ENCODE results near the gene ATR. TPM values are rescaled to one million over a fixed set of nuclear protein-coding genes. Genes with fewer than 3 reads are reported as not detected.
"Not testable (repeated sequence)": the region's sequence is repeated elsewhere in the genome, so short reads cannot be mapped to it uniquely, and the experiment has no call there.

The ATR gene
- total RNA-seq, 1 donor from 2014 or later, result 19.7 TPM

DNA sequence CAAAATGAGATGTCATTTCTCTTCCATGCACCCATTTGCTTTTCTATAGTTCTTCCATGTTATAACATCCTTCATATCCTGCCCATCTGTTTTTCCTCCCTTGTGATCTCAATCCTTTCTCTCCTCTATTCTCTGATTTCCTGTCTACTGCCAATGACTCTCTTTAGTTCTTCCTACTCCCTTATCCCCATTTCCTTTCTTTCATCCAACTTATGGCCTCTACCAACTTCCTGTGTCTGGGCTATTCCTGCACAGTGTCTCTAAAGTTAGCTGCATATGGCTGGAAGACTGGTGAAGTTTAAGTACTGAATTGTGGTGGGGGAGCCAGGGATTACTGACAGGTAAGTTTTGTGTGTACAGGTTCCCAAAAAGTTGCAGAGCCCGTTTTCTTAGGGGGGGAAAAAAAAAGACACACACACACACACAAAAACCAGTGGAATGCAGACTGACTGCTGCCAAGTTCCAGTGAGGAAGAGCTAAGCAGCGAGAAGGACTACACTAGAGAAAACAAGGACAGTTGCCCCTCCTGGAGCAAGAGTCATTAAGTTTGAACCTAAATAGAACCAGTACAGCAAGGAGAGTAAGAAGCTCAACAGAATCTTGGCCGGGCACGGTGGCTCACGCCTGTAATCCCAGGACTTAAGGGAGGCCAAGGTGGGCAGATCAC, 159.5 kb downstream of the ATR start:
- H3K9me3 ChIP-seq, result no peaks in the 10 kb centered on the region
- H3K27ac ChIP-seq, result no peak overlapping the region
- H3K36me3 ChIP-seq, result peaks cover 98% of the 10 kb centered on the region
- TF ChIP-seq, protein P1, sequence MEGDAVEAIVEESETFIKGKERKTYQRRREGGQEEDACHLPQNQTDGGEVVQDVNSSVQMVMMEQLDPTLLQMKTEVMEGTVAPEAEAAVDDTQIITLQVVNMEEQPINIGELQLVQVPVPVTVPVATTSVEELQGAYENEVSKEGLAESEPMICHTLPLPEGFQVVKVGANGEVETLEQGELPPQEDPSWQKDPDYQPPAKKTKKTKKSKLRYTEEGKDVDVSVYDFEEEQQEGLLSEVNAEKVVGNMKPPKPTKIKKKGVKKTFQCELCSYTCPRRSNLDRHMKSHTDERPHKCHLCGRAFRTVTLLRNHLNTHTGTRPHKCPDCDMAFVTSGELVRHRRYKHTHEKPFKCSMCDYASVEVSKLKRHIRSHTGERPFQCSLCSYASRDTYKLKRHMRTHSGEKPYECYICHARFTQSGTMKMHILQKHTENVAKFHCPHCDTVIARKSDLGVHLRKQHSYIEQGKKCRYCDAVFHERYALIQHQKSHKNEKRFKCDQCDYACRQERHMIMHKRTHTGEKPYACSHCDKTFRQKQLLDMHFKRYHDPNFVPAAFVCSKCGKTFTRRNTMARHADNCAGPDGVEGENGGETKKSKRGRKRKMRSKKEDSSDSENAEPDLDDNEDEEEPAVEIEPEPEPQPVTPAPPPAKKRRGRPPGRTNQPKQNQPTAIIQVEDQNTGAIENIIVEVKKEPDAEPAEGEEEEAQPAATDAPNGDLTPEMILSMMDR (IDR thresholded peaks at IDR 0.05), result no peak
- H3K4me1 ChIP-seq, result no peaks in the 10 kb centered on the region
- DNase-seq (no peak), ATAC-seq (no peak)
- H3K27me3 ChIP-seq (ENCODE audit: low read depth), result no peaks in the 10 kb centered on the region
- intact Hi-C loops (cut with DNase I), result no loop called here
- H3K4me3 ChIP-seq, result no peak overlapping the region

DNA sequence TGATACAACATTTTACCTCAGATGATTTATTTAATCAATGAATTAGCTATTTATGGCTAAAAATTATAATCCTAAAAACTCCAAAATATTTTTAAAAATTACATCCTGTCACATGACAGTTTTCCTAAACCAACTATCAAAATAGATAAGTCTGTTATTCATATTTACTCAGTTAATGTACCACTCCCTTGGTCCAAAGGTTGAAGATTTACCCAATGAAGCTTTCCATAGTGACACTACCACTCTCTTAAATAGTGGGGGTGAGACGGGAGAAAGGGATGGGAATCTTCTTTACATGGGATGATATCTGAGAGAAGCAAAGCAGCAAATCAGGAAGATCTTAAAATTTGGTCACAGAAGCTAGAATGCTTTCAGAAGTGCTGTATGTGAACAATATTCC, 161.2 kb downstream of the ATR start:
- DNase-seq, result no peak
- no peak for ATAC-seq
- Histone ChIP-seq H3K27me3 (ENCODE audit: low read depth) (no peaks in the 10 kb centered on the region), H3K9me3 (no peaks in the 10 kb centered on the region), H3K4me1 (no peaks in the 10 kb centered on the region), H3K36me3 (peaks cover 98% of the 10 kb centered on the region), H3K27ac (no peak overlapping the region), H3K4me3 (no peak overlapping the region)
- intact Hi-C loops (cut with DNase I), result no loop called here
- TF ChIP-seq, protein P1 (IDR thresholded peaks at IDR 0.05), result no peak

DNA sequence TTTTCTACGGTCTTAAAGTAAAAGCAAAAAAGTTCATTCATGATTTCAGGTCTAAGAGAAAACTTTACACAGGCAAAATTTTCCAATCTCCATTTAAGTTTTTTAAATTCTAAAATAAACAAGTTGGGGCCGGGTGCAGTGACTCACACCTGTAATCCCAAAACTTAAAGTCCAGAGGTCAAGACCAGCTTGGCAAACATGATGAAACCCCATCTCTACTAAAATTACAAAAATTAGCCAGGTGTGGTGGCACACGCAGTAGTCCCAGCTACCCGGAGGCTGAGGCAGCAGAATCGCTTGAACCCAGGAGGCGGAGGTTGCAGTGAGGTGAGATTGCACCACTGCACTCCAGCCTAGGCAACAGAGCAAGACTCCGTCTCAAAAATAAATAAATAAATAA, 178.0 kb downstream of the ATR start:
- H3K4me3 ChIP-seq; H3K9me3 ChIP-seq; DNase-seq; intact Hi-C loops (cut with DNase I); H3K4me1 ChIP-seq; H3K27me3 ChIP-seq (ENCODE audit: low read depth); ATAC-seq; H3K27ac ChIP-seq: not testable (repeated sequence)
- H3K36me3 ChIP-seq, result peaks cover 95% of the 10 kb centered on the region

Other genes with a start within 250 kb of the ATR start
- gene XRN1, start 130.7 kb downstream of the ATR start, total RNA-seq, result 58.5 TPM
- gene PLS1, start 17.7 kb upstream of the ATR start, total RNA-seq, result 23.9 TPM
- 5.4 TPM for gene TRPC1, start 145.3 kb upstream of the ATR start, total RNA-seq

Data from lower lobe of right lung (tissue), 2 donors.